GM21723 (cell line): ENCODE results near the gene UQCC5.

Experiments
- ATAC-seq: cut with Tn5 transposase; IDR thresholded peaks from one replicate; pipeline ENCODE4 v1.9.1; 2021; ENCODE audit warnings: mild to moderate bottlenecking, moderate library complexity; ENCODE audit not compliant: unreplicated experiment

Gene UQCC5, protein sequence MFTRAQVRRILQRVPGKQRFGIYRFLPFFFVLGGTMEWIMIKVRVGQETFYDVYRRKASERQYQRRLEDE

DNA sequence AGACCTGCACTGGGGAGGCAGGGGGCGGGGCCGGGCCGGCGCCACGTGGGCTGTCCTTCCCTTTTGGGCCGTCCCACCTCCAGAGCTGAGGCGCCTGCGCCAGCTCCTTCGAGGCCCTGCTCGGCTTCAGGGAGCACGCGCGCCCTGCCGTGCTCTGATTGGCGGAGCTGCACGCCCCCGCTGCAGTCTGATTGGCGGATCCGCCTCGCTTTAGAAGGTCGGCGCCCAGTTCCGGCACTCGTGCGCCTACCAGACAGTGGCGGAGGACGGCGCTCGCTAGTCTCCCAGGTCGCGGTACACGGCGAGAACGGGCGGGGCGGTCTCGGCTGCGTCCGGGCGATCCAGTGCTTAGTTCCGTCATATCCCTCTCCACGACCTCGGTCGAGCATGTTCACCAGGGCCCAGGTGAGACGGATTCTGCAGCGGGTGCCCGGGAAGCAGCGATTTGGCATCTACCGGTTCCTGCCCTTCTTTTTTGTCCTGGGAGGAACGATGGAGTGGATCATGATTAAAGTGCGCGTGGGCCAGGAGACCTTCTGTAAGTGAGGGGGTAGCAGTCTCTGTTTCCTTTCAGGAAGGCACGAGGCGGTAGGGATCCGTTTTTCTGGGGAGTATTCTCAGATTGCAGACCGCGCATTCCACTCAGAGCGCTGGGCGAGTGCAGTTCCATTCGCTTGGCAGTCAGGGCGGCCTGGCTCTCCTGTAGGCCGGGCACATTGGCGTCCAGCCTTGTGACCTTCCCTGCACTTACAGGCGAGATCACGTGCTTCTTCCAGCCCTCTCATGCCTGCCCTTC lies at the start of gene UQCC5:
TSS of gene UQCC5 (plus strand) at position 237 of the 796 bp plus-strand sequence. CDS start at position 388, 151 bp downstream.
- peak; percentile 84 for ATAC-seq

DNA sequence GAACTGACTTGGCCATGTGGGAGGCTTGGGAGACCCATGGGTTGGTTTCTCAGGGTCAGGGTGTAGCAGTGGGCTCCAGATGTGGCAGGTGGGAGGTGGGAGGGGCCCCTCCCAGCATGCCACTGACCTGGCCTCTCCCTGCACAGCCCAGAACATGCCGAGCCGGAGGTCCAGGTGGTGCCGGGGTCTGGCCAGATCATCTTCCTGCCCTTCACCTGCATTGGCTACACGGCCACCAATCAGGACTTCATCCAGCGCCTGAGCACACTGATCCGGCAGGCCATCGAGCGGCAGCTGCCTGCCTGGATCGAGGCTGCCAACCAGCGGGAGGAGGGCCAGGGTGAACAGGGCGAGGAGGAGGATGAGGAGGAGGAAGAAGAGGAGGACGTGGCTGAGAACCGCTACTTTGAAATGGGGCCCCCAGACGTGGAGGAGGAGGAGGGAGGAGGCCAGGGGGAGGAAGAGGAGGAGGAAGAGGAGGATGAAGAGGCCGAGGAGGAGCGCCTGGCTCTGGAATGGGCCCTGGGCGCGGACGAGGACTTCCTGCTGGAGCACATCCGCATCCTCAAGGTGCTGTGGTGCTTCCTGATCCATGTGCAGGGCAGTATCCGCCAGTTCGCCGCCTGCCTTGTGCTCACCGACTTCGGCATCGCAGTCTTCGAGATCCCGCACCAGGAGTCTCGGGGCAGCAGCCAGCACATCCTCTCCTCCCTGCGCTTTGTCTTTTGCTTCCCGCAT lies 49.2 kb upstream of the UQCC5 start:
- ATAC-seq = no peak

DNA sequence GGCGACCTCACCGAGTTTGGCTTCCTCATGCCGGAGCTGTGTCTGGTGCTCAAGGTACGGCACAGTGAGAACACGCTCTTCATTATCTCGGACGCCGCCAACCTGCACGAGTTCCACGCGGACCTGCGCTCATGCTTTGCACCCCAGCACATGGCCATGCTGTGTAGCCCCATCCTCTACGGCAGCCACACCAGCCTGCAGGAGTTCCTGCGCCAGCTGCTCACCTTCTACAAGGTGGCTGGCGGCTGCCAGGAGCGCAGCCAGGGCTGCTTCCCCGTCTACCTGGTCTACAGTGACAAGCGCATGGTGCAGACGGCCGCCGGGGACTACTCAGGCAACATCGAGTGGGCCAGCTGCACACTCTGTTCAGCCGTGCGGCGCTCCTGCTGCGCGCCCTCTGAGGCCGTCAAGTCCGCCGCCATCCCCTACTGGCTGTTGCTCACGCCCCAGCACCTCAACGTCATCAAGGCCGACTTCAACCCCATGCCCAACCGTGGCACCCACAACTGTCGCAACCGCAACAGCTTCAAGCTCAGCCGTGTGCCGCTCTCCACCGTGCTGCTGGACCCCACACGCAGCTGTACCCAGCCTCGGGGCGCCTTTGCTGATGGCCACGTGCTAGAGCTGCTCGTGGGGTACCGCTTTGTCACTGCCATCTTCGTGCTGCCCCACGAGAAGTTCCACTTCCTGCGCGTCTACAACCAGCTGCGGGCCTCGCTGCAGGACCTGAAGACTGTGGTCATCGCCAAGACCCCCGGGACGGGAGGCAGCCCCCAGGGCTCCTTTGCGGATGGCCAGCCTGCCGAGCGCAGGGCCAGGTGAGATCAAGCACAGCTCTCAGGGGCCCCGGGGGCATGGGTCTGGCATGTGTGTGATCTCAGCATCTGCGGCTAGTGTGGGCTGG lies 48.4 kb upstream of the UQCC5 start:
- no peak for ATAC-seq

DNA sequence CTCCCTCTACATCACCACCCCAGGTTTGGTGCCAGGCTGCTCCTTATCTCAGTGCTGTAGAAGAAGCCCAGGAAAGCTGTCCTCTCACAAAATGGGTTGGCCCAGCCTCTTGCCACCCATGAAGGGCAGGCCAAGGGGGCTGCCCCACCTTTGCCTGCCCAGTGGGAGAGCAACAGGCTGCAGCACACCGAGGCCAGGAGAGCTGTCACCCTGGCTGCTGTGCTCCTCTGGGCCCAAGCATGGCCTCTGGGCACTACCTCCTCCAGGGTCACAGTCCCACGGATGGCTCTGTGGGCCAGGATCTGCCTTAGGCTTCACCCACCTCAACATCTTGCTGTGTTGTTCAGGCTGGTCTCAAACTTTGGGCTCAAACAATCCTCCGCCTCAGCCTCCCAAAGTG lies 47.7 kb upstream of the UQCC5 start:
- no peak for ATAC-seq

DNA sequence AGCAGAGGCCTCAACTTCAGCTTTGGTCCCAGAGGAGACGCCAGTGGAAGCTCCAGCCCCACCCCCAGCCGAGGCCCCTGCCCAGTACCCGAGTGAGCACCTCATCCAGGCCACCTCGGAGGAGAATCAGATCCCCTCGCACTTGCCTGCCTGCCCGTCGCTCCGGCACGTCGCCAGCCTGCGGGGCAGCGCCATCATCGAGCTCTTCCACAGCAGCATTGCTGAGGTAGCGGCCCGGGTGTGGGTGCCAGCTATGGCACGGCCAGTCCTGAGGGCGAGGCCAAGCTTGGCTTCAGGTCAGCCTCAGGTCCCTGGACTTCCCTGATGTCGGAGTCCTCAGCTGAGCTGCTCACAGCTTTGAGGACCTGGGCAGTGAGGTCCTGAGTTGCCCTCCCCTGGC lies 47.0 kb upstream of the UQCC5 start:
- ATAC-seq = no peak

DNA sequence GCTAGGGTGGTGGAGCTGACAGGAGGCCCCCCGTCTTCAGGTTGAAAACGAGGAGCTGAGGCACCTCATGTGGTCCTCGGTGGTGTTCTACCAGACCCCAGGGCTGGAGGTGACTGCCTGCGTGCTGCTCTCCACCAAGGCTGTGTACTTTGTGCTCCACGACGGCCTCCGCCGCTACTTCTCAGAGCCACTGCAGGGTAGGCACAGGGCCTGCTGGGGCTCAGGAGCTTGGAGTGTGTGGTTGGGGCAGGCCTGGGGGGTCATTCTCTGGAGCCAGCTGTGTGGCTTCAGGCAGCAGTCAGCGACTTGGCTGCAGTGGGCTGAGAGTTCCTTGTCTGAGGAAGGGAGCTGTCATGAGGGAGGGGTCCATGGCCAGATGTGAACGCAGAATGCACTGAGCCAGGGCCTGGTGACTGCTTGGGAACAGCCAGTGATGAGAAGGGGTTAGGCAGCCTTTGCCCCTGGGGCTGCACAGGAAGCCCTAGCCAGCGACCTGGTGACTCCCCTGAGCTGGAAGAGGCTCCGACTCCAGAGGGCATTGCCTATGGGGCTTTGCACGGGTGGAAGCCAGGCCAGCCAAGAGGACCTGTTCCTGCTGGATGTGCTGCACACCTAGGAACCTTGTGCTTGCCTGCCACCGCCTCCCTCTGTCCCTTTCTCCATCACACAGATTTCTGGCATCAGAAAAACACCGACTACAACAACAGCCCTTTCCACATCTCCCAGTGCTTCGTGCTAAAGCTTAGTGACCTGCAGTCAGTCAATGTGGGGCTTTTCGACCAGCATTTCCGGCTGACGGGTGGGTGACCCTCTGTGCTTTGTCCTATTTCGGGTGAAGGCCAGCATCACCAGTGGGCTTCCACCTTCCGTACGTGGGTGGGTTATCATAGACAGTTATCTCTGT lies 46.1 kb upstream of the UQCC5 start:
- no peak for ATAC-seq

DNA sequence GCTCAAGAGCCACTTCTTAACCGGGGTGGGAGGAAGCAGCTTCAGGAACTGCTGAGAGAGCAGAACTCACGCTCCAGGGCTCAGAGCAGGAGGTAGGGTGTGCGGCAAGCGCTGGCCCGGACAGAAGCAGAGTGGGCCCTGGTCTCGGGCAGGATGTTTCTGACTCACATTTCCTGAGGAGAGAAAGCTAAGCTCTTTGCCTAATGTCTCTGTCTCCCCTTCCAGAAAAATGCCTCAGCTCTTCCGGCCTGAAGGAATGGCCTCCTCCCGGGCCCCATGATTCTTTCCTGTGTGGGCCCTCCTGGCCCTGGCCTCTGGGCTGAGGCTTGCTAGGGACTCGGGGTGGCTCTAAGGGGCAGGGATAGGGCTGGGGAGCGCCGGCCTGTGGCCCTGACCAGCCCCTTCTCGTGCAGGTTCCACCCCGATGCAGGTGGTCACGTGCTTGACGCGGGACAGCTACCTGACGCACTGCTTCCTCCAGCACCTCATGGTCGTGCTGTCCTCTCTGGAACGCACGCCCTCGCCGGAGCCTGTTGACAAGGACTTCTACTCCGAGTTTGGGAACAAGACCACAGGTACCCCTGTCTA lies 45.4 kb upstream of the UQCC5 start:
- ATAC-seq = no peak

DNA sequence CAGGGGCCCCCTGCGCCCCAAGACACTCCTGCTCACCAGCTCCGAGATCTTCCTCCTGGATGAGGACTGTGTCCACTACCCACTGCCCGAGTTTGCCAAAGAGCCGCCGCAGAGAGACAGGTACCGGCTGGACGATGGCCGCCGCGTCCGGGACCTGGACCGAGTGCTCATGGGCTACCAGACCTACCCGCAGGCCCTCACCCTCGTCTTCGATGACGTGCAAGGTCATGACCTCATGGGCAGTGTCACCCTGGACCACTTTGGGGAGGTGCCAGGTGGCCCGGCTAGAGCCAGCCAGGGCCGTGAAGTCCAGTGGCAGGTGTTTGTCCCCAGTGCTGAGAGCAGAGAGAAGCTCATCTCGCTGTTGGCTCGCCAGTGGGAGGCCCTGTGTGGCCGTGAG lies 44.3 kb upstream of the UQCC5 start:
- no peak for ATAC-seq

DNA sequence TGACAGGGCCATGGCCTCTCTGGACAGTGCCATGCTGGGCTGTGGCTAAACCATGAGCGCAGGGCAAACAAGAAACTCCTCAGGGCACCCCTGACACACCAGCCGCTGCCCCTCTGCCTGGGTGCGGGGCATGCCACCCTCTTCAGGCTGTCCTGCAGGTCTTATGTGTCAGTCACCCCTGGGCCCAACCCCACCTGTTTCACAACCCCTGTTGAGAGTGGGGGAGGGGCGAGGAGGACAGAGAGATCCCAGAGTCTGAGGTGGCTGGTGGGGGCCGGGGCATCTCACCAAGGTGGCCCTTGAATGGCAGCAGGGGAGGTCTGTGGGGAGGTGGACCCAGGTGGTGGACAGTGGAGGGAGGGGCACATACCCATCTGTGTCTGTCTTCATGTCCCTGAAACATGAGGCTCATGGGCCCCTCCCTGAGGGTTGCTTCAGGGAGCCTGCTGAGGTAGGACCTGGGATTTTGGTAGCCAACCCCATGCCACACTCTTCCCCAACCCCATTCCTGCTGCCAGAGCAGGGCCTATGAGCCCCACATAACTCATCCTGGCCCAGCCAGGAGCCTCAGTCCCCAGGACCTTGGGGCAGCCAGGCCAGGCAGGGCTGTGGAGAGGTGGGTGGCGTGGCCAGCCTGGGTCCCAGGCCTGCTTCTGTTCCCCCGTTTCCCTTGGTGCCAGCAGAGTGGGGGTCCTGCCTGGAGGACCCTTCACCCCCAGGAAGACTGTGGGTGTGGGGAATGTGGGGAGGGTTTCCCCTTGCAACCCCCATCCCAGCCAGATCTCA lies 43.0 kb upstream of the UQCC5 start:
- no peak for ATAC-seq

DNA sequence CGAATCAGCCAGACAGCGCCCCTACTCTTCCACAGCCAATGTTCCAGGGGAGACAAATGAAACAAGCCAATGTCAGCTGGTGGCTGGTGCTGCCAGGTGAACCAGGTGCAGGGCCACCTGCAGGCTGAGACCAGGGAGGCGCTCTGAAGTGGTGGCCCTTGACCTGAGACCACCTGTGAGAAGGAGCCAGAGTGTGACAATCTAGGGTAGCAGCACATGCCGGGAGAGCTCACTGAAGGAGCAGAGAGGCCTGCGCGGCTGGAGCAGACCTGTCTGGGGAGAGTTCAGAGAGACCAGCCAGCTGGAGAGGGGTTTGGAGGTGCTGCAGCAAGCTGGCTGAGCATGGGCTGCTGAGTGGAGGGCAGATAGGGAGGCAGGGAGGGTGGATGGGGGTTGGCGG lies 42.0 kb upstream of the UQCC5 start:
- ATAC-seq = no peak

DNA sequence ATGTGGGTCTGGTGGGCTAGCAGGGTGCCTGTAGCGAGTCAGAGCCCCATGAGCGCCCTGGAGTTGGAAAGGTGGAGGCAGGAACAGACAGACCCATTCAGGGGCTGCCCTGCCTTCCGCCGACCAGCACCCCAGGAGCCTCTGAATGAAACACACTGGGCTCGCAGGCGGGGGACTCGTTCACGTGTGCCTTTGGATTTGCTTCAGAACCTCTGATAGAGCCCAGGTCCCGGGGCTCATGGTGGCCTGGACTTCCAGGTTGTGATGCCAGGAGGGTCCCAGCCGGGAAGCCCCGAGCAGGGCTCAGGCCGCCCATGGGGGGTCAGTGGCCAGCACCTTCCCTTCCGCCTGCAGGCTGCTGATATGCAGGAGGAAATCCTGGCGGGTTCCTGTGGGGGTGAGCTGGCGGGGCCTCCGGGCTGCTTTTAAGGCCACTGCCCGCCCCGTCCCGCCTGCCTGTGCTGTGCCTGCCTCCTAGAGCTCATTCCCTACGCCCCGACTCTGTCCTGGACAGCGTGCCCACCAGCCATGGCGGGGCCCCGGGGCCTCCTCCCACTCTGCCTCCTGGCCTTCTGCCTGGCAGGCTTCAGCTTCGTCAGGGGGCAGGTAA lies 41.4 kb upstream of the UQCC5 start, which contains the start of gene STAB1:
TSS of gene STAB1 (plus strand) at position 453 of the 610 bp plus-strand sequence. CDS start at position 529, 76 bp downstream.
- no peak for ATAC-seq

DNA sequence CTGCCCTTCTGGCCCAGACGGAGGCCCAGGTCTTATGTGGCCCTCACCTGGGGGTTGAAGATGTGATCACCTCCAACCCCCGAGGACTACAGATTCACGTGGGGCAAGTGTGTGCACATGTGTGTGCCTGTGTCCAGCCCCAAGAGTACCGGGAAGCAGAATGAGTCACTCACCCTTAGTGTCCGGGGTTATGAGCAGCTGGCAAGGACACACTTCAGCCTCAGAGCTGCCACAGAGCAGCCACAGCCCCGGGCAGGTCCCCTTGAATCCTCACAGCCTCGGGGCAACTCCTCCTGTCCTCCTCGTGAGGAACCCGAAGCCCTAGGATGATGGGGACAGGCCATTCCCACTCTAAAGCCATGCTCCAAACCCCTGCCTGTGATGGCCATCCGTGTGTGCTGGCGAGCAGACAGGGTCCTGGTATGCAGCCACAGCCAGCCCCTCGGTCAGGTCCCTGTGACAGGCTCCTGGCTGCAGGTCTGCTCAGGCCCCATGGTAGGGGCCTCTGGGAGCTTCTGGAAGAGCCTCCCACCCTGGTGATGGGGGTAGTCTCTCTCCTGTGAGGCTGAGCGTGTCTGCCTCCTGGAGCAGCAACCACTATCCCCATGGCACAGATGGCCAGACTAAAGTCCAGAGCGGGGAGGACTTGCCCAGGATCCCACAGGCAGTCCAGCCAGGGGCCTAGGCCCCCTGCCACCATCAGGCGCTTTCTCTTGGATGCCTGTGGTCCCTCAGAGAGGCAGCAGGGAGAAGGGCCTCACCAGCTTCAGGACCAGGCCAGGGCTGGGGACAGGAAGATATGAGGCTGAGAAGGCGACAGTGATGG lies 40.4 kb upstream of the UQCC5 start:
- ATAC-seq = no peak

DNA sequence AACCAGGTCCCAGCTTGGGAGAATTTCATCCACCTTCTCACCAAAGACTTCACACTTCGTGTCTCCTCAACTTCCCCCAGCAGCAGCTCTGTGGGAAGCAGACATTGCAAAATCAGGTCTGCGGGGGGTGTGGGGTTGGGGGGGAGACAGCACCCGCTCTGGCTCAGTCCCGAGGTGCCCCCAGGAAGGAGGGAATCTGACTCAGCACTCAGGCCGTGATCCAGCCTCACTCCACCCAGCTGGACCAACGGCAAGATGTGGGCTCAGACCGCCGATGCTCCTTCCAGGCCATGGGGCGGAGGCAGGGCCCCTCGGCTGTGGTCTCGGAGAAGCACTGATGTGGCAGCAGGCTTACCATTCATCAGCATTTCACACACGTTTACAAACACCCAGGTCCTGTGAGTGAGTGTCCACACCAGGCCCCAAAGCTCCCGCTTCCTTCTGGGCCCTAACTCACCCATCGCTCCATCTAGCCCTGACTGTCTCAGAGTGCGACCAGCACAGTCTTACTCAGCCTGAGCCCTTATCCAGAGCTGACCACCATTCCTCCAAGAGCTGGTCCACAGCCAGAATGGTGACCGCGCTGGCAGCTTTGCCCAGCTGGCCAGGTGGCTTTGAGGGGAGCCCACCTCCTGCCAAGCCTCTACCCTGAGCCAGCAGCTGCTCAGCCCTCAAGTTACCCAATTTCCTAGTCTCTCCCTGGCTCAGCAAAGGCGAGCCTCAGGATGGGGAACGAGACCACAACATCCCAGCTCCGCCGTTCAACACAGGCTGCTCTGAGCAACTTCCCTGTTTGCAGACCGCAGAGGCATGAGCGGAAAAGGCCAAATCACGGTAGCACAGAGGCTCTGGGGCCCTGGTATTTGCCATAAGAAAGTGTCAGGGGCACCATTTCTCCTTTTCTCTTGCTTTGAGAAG lies 38.0 kb upstream of the UQCC5 start:
- ATAC-seq = no peak

DNA sequence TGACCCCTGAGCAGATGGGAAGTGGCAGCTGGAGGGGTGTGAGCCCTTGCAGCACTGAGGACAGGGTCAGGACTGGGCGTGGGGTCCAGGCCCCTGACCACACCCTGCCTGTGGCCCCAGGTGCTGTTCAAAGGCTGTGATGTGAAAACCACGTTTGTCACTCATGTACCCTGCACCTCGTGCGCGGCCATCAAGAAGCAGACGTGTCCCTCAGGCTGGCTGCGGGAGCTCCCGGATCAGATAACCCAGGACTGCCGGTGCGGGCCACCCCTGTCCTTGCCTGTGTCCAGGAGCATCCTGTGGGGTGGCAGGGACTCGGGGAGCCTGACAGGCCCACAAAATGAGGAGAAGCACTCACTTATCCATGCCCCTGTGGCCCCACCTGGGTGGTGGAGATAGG lies 35.4 kb upstream of the UQCC5 start:
- ATAC-seq = no peak

DNA sequence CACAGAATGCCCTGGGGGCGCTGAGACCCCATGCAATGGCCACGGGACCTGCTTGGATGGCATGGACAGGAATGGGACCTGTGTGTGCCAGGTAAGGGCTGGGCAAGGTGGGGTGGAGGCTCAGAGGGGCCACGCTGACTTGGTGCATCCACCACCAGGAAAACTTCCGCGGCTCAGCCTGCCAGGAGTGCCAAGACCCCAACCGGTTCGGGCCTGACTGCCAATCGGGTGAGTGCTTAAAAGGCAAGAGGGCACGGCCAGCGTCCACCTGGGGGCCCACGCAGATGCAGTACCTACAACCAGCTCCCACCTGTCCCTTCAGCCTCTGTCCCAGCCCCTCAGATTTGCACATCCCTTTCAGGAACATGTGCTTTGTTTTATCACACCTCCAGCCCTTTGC lies 34.4 kb upstream of the UQCC5 start:
- no peak for ATAC-seq

DNA sequence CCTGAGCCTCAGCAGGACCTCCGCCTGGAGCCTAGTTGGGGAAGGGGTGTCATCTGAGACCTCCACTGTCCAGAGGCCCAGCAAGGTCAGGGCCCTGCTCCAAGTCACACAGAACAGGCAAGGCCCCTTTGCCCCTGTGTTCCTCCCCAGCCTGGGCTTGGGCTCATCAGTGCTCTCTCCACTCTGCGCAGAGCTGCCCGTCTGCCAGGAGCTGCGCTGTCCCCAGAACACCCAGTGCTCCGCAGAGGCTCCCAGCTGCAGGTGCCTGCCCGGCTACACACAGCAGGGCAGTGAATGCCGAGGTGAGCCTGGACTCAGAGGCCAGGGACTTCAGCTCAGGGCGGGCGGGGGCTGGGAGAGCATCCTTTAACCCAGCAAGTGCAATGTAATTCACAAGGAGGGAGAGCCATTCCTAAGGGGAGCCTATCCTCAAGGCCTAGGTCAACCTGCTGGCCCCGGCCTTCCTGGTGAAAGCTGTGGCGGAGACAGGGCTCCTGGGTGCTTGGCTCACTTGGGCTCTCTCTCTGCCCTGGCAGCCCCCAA lies 33.5 kb upstream of the UQCC5 start:
- no peak for ATAC-seq
